GM06990 (cell line): Measurements from ENCODE around the gene UCN2.

Experiments
- DNase-seq: peaks from one replicate; pipeline ENCODE4 v3.0.0-alpha.2; 2011; ENCODE audit not compliant: insufficient read length; ENCODE audit errors: extremely low read depth
- H3K27me3 ChIP-seq: replicated peaks from 2 replicates; pipeline ENCODE4 v1.6.0; 2011; ENCODE audit warnings: low read length; ENCODE audit not compliant: control insufficient read depth, insufficient read depth
- H3K36me3 ChIP-seq: 2 replicates; pipeline ENCODE4 v1.5.1; 2011; ENCODE audit warnings: low read length; ENCODE audit not compliant: control insufficient read depth, insufficient read depth
- H3K4me3 ChIP-seq: replicated peaks from 2 replicates; pipeline ENCODE4 v1.5.1; 2011; ENCODE audit warnings: low read depth, mild to moderate bottlenecking, control low read depth, low read length
- CTCF ChIP-seq: IDR thresholded peaks from 2 replicates; pipeline ENCODE4 v1.5.1; 2011; ENCODE audit warnings: low read length, control low read depth, mild to moderate bottlenecking, inconsistent platforms; ENCODE audit not compliant: insufficient read depth, poor library complexity, severe bottlenecking

Gene UCN2

GRCh38 chr3:48518069-48518468, 45.5 kb downstream of the UCN2 start:
- Histone ChIP-seq H3K36me3 (no peaks in the 10 kb centered on the region; the same call in 1 of the 2 replicates), H3K27me3 (no peaks in the 10 kb centered on the region; the same call in none of the 2 replicates), H3K4me3 (no peak overlapping the region)
- DNase-seq, result no peak
- no peak for TF ChIP-seq CTCF

GRCh38 chr3:48516571-48516970, 47.0 kb downstream of the UCN2 start:
- no peak for TF ChIP-seq CTCF
- Histone ChIP-seq H3K4me3 (no peak overlapping the region), H3K27me3 (no peaks in the 10 kb centered on the region; the same call in none of the 2 replicates), H3K36me3 (no peaks in the 10 kb centered on the region; the same call in 1 of the 2 replicates)
- no peak for DNase-seq

GRCh38 chr3:48514431-48515227, 49.0 kb downstream of the UCN2 start:
- Histone ChIP-seq H3K27me3 (peaks cover 1% of the 10 kb centered on the region), H3K36me3 (no peaks in the 10 kb centered on the region; the same call in 1 of the 2 replicates), H3K4me3 (no peak overlapping the region)
- DNase-seq, result no peak
- TF ChIP-seq CTCF, result no peak
